K562 (cell line): Measurements from ENCODE around the gene PYDC1. TPM values are rescaled to one million over a fixed set of nuclear protein-coding genes. Genes with fewer than 3 reads are reported as not detected.

Source experiments
- CEBPB ChIP-seq: fragments of 450-650 bp; IDR thresholded peaks from 2 replicates; pipeline ENCODE4 v1.6.1; 2016; ENCODE audit warnings: missing genetic modification characterization, missing compliant biosample characterization
- DLX4 ChIP-seq: fragments of 250-450 bp; sonication (Bioruptor Pico); IDR thresholded peaks from 2 replicates; pipeline ENCODE4 v1.6.1; 2021; ENCODE audit warnings: mild to moderate bottlenecking
- ELF1 ChIP-seq: fragments of 200-800 bp; sonication (Bioruptor generic); IDR thresholded peaks from 2 replicates; pipeline ENCODE4 v1.6.1; 2016; ENCODE audit warnings: missing genetic modification characterization, missing compliant biosample characterization
- IRF2 ChIP-seq: sonication (generic); formaldehyde crosslinking; IDR thresholded peaks from 2 replicates; pipeline ENCODE4 v1.8.1; 2022; ENCODE audit warnings: mild to moderate bottlenecking, missing genetic modification reagents
- IRF9 ChIP-seq: fragments of 450-650 bp; IDR thresholded peaks from 2 replicates; pipeline ENCODE4 v1.6.1; 2016; ENCODE audit warnings: missing biosample characterization, missing genetic modification characterization
- RBFOX2 ChIP-seq: fragments of 200-400 bp; formaldehyde crosslinking; IDR thresholded peaks from 2 replicates; pipeline ENCODE4 v1.6.1; 2017; ENCODE audit warnings: low read depth, mild to moderate bottlenecking, low read length, moderate library complexity
- RBM14 ChIP-seq: fragments of 200-400 bp; formaldehyde crosslinking; IDR thresholded peaks from 2 replicates; pipeline ENCODE4 v1.6.1; 2018; ENCODE audit warnings: low read depth, mild to moderate bottlenecking, low read length, moderate library complexity, borderline replicate concordance; ENCODE audit not compliant: insufficient read depth
- RERE ChIP-seq: sonication (generic); formaldehyde crosslinking; IDR thresholded peaks from 2 replicates; pipeline ENCODE4 v1.8.0; 2023; ENCODE audit warnings: missing genetic modification reagents, mild to moderate bottlenecking, borderline replicate concordance
- ZBTB12 ChIP-seq: fragments of 250-450 bp; sonication (Bioruptor Pico); IDR thresholded peaks from 2 replicates; pipeline ENCODE4 v1.4.0; 2020
- ZHX1 ChIP-seq: fragments of 150-350 bp; conservative IDR thresholded peaks from 2 replicates; pipeline ENCODE4 v1.6.1; 2014; ENCODE audit warnings: low read length
- ZNF583 ChIP-seq: fragments of 250-450 bp; sonication (Bioruptor Pico); IDR thresholded peaks from 2 replicates; pipeline ENCODE4 v1.4.0; 2020
- ZNF76 ChIP-seq: fragments of 250-450 bp; sonication (Bioruptor Pico); IDR thresholded peaks from 2 replicates; pipeline ENCODE4 v1.4.0; 2020; ENCODE audit warnings: mild to moderate bottlenecking, moderate library complexity, borderline replicate concordance
- ZNF77 ChIP-seq: fragments of 250-450 bp; sonication (Bioruptor Pico); IDR thresholded peaks from 2 replicates; pipeline ENCODE4 v1.5.0; 2020
- polyA plus RNA-seq, 8 experiments: library from polyadenylated mRNA; depleted of rRNA in 4 of 8; stranded (reverse) in 5 of 8; unstranded in 3 of 8; fragments of >200 nt; fragmentation: Nextera tagmentation in 2 of 8; fragmentation: Illumina TruSeq in 1 of 8; extraction: Ambion mirVana in 2 of 8; extraction: Trizol in 1 of 8; gene quantifications; 2 replicates each; pipeline versions ENCODE4 v1.2.1 to v1.2.3, GENCODE V29; 2011 to 2014; ENCODE audit warnings: inconsistent platforms in 1 of 8, missing spikeins in 1 of 8
- total RNA-seq, 7 experiments: library from RNA; depleted of rRNA in 6 of 7; stranded (reverse); fragments of >200 nt in 6 of 7; fragmentation: Illumina TruSeq in 2 of 7; extraction: Trizol in 2 of 7; gene quantifications; 2 replicates each; pipeline versions ENCODE4 v1.2.1 to v1.2.3, GENCODE V29; 2011 to 2021; ENCODE audit warnings: low replicate concordance in 1 of 7

Gene PYDC1
- total and polyA plus RNA-seq, 9 of the 15 experiments (the other 6 are each of a cell fraction or from before 2014, with no cell fraction given): not detected

GRCh38 chr16:31253642-31254045 lies 36.7 kb upstream of the PYDC1 start (continued):
- no peak for TF ChIP-seq IRF9 (tag)
- peak; percentile 94 for TF ChIP-seq CEBPB (tag)
- no peak for TF ChIP-seq RBM14
- TF ChIP-seq ZHX1: no peak
- no peak for TF ChIP-seq IRF2 (CRISPR knock-in tag)
- no peak for TF ChIP-seq RERE (CRISPR knock-in tag)
- TF ChIP-seq ZNF76 (CRISPR knock-in tag): no peak
- no peak for TF ChIP-seq ZBTB12 (CRISPR knock-in tag)
- peak; percentile 70 for TF ChIP-seq ELF1 (tag)
- TF ChIP-seq DLX4 (CRISPR knock-in tag): no peak
- no peak for TF ChIP-seq ZNF583 (CRISPR knock-in tag)
- no peak for TF ChIP-seq ZNF77 (CRISPR knock-in tag)
- no peak for TF ChIP-seq RBFOX2
